ENCODE measurements around the gene CTNNAL1. TPM values are rescaled to one million over a fixed set of nuclear protein-coding genes. Genes with fewer than 3 reads are reported as not detected.

CTNNAL1 gene
- total and polyA plus RNA-seq, 9 of the 15 experiments (the other 6 are each of a cell fraction or from before 2014, with no cell fraction given): 23.2 to 78.0 (median 46.7) TPM

DNA sequence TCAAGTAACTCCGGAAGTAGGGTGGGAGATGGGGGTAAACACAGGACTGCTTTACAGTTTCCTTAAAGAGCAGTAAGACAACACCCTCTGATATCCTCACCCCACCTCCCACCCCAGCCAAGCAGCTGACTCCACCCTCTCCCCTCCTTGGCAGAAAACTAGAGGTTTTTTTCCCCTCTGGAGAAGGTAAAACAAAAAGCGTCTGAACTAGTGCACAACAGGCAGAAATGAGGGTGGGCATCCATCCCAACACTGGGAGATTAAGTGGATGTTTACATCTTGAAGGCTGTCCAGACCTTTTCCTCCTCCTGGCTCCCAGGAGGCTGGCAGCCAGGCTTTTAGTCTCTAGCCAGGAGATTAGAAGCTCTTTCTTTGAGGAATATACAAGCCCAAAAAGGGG lies 13.9 kb upstream of the CTNNAL1 start:
- intact Hi-C loops (cut with micrococcal nuclease) (no loop called here), in situ Hi-C loops (cut with MboI) (no loop called here)
- DNase-seq (ENCODE audit: extremely low read depth in 1 of 4, low spot score in 3 of 4) (no peak), FAIRE-seq (no peak), ATAC-seq (0 out of 3 replicates have a peak, but pooled peaks have one; percentile 42)
- Histone ChIP-seq H4K20me1 (replicated peaks; ENCODE audit: control insufficient read depth, insufficient read depth, low read length) (no peaks in the 10 kb centered on the region), H3K27ac (ENCODE audit: extremely low read depth, low read depth, low read length) (no peak overlapping the region), H3K36me3 (ENCODE audit: control insufficient read depth, insufficient read depth, low read length) (peaks cover 44% of the 10 kb centered on the region), H3K4me1 (replicated peaks in 1 of 2; ENCODE audit: control insufficient read depth in 2 of 2, insufficient read depth in 2 of 2, low read length in 2 of 2) (no peaks in the 10 kb centered on the region), H3K27me3 (ENCODE audit: control insufficient read depth in 2 of 2, insufficient read depth in 2 of 2, low read length in 2 of 2) (no peaks in the 10 kb centered on the region), H3K4me2 (ENCODE audit: insufficient read depth, low read length) (no peak overlapping the region), H3K9me3 (replicated peaks; ENCODE audit: control insufficient read depth, insufficient read depth, low read depth, low read length) (no peaks in the 10 kb centered on the region), H3K4me3 (no peak overlapping the region), H2AFZ (ENCODE audit: low read depth, low read length) (no peak overlapping the region), H3K79me2 (ENCODE audit: control insufficient read depth, insufficient read depth, low read length) (no peaks in the 10 kb centered on the region), H3K9ac (ENCODE audit: insufficient read depth in 1 of 2, low read depth in 2 of 2, low read length in 2 of 2) (no peak overlapping the region), H3K9me1 (ENCODE audit: control insufficient read depth, insufficient read depth, low read length) (no peaks in the 10 kb centered on the region)
- POLR2A ChIA-PET: interaction anchor here (1.5 kb wide), 1 partner anchor 10 kb away, joined by 6 read pairs; no protein-coding TSS in a partner anchor
- TF ChIP-seq MCM7 (IDR thresholded peaks at IDR 0.05): no peak
- no peak for TF ChIP-seq ZNF79 (CRISPR knock-in tag; IDR thresholded peaks at IDR 0.05; ENCODE audit: low read depth)
- no peak for TF ChIP-seq ZBTB1 (CRISPR knock-in tag; IDR thresholded peaks at IDR 0.05; ENCODE audit: borderline replicate concordance, low read depth)
- no peak for TF ChIP-seq EWSR1 (IDR thresholded peaks at IDR 0.05; ENCODE audit: borderline replicate concordance, low read depth, partially characterized antibody)
- TF ChIP-seq SRF (CRISPR knock-in tag; IDR thresholded peaks at IDR 0.05): no peak
- TF ChIP-seq ZNF518B (CRISPR knock-in tag; IDR thresholded peaks at IDR 0.05): no peak
- TF ChIP-seq MTA3 (IDR thresholded peaks at IDR 0.05; ENCODE audit: borderline replicate concordance): no peak
- TF ChIP-seq SMARCA5 (IDR thresholded peaks at IDR 0.05): no peak
- CTCF ChIA-PET (ENCODE audit: low intra/inter-chr PET ratio): no interaction called here
- BruUV-seq (replicated peaks): no TSS peak
- WGBS (ENCODE audit: insufficient coverage, low coverage, missing lambda C conversion rate): 68% methylated on average over 2 of the region's 2 CpGs
